B cell (primary cell): ENCODE results near the gene VWA3A. TPM values are rescaled to one million over a fixed set of nuclear protein-coding genes. Genes with fewer than 3 reads are reported as not detected.
A peak's percentile ranks its signal among the peaks of the same experiment; 100 is the strongest.

ENCODE experiments used
- ATAC-seq: fragments of 200-7000 bp; cut with Tn5 transposase; one replicate; pipeline ENCODE4 v1.10.0; 2021; ENCODE audit warnings: low read depth, mild to moderate bottlenecking, moderate number of reproducible peaks, moderate library complexity
- CTCF ChIA-PET: fragments of 350-600 bp; sonication (Branson Sonifier 250); formaldehyde crosslinking; loops from one replicate; lab custom pipeline; 2021; ENCODE audit warnings: antibody characterized with exemption, inconsistent platforms; lab: Charles Lee
- POLR2A ChIA-PET: fragments of 350-600 bp; sonication (Branson Sonifier 250); formaldehyde crosslinking; loops from one replicate; lab custom pipeline; 2021; ENCODE audit warnings: antibody characterized with exemption; lab: Charles Lee
- DNase-seq: peaks from one replicate; pipeline ENCODE4 v3.0.0; 2013
- H2AFZ ChIP-seq: 2 replicates; pipeline ENCODE4 v1.6.1; 2012; ENCODE audit warnings: mild to moderate bottlenecking, low read depth, low read length; ENCODE audit not compliant: insufficient read depth, poor library complexity, severe bottlenecking
- H3K27ac ChIP-seq, 2 donors: 1 replicate in 1 of 2; 2 replicates in 1 of 2; pipeline ENCODE4 v1.5.1; 2012 to 2013; ENCODE audit warnings: low read length in 2 of 2, mild to moderate bottlenecking in 2 of 2, moderate library complexity in 1 of 2
- H3K27me3 ChIP-seq, 4 experiments: fragments of 200-600 bp in 1 of 4; sonication (generic) in 1 of 4; replicated peaks in 1 of 4; 1 replicate in 2 of 4; 2 replicates in 2 of 4; pipeline versions ENCODE4 v1.6.1 to v1.7.0; 2013 to 2016; ENCODE audit warnings: low read length in 3 of 4, mild to moderate bottlenecking in 2 of 4, mixed read lengths in 1 of 4, moderate library complexity in 1 of 4; ENCODE audit not compliant: insufficient read depth in 4 of 4, control insufficient read depth in 3 of 4; ENCODE audit errors: control extremely low read depth in 1 of 4
- H3K36me3 ChIP-seq, 2 experiments: replicated peaks in 1 of 2; 1 replicate in 1 of 2; 2 replicates in 1 of 2; pipeline versions ENCODE4 v1.6.1 to v1.7.1; 2013; ENCODE audit warnings: low read length in 1 of 2; ENCODE audit not compliant: insufficient read depth in 2 of 2, control insufficient read depth in 1 of 2; ENCODE audit errors: control extremely low read depth in 1 of 2, extremely low read depth in 1 of 2
- H3K4me1 ChIP-seq, 2 donors: fragments of 200-600 bp in 1 of 2; sonication (generic) in 1 of 2; 1 replicate in 1 of 2; 2 replicates in 1 of 2; pipeline versions ENCODE4 v1.5.1 to v1.6.1; 2013 to 2017; ENCODE audit warnings: low read length in 2 of 2; ENCODE audit not compliant: control insufficient read depth in 2 of 2, insufficient read depth in 2 of 2
- H3K4me2 ChIP-seq: replicated peaks from 2 replicates; pipeline ENCODE3; 2012; ENCODE audit warnings: mild to moderate bottlenecking, low read depth, low read length; ENCODE audit not compliant: poor library complexity, severe bottlenecking
- H3K4me3 ChIP-seq, 5 experiments: fragments of 200-600 bp in 1 of 5; sonication (generic) in 1 of 5; 1 replicate in 3 of 5; 2 replicates in 2 of 5; pipeline versions ENCODE4 v1.5.1 to v1.7.0; 2011 to 2016; ENCODE audit warnings: low read length in 4 of 5, mild to moderate bottlenecking in 4 of 5, low read depth in 2 of 5, control low read depth in 1 of 5, moderate library complexity in 1 of 5; ENCODE audit not compliant: insufficient read depth in 1 of 5; ENCODE audit errors: control extremely low read depth in 1 of 5, extremely low read depth in 1 of 5
- H3K79me2 ChIP-seq: fragments of 200-600 bp; sonication (generic); one replicate; pipeline ENCODE4 v1.6.0; 2016; ENCODE audit warnings: low read length; ENCODE audit not compliant: control insufficient read depth, insufficient read depth
- H3K9ac ChIP-seq: fragments of 200-600 bp; sonication (generic); 2 replicates; pipeline ENCODE4 v1.6.1; 2017; ENCODE audit warnings: mild to moderate bottlenecking, low read length, moderate library complexity
- H3K9me3 ChIP-seq, 3 donors: one replicate each; pipeline versions ENCODE4 v1.6.1 to v1.7.1; 2013; ENCODE audit warnings: low read length in 2 of 3; ENCODE audit not compliant: control insufficient read depth in 2 of 3, insufficient read depth in 1 of 3; ENCODE audit errors: control extremely low read depth in 1 of 3
- H4K20me1 ChIP-seq: 2 replicates; pipeline ENCODE4 v1.6.0; 2012; ENCODE audit warnings: mild to moderate bottlenecking, low read length; ENCODE audit not compliant: insufficient read depth, control insufficient read depth, poor library complexity, severe bottlenecking
- H3K27ac Mint-ChIP-seq: one replicate; pipeline ENCODE4 v1.8.0; 2021; ENCODE audit warnings: mixed read lengths
- H3K27me3 Mint-ChIP-seq: one replicate; pipeline ENCODE4 v1.8.0; 2021; ENCODE audit warnings: mixed read lengths
- H3K4me1 Mint-ChIP-seq: one replicate; pipeline ENCODE4 v1.8.0; 2021; ENCODE audit warnings: mixed read lengths
- H3K4me3 Mint-ChIP-seq: one replicate; pipeline ENCODE4 v1.8.0; 2021; ENCODE audit warnings: mixed read lengths
- H3K9me3 Mint-ChIP-seq: one replicate; pipeline ENCODE4 v1.8.0; 2022; ENCODE audit warnings: mixed read lengths; ENCODE audit not compliant: insufficient read depth
- EZH2 ChIP-seq: IDR thresholded peaks from 2 replicates; pipeline ENCODE4 v1.6.1; 2012; ENCODE audit warnings: borderline replicate concordance, low read depth, mild to moderate bottlenecking, moderate library complexity, low read length; ENCODE audit not compliant: insufficient read depth, poor library complexity, severe bottlenecking
- WGBS: methylation state at CpG from one replicate; pipeline ENCODE4 v1.1.5; 2013; ENCODE audit warnings: missing lambda C conversion rate; ENCODE audit not compliant: insufficient coverage; 5-methylcytosine and 5-hydroxymethylcytosine counted together
- intact Hi-C: fragments of 100-400 bp; cut with micrococcal nuclease; formaldehyde crosslinking; loops from one replicate; pipeline ENCODE4 v1.10.0; 2022
- polyA plus RNA-seq: library from polyadenylated mRNA; depleted of rRNA; stranded (reverse); fragments of >200 nt; gene quantifications from 2 replicates; pipeline ENCODE4 v1.2.3, GENCODE V29; 2012
- total RNA-seq, 2 donors: library from RNA; stranded (reverse); fragments of 120-200 nt in 1 of 2; gene quantifications; 1 replicate in 1 of 2; 2 replicates in 1 of 2; pipeline versions ENCODE4 v1.2.3 to v1.2.4, GENCODE V29; 2013 to 2022
- TF ChIP-seq, protein P1 (sequence below): fragments of 200-600 bp; IDR thresholded peaks from one replicate; pipeline ENCODE4 v1.8.0; 2022; ENCODE audit warnings: antibody characterized with exemption, mild to moderate bottlenecking

The VWA3A gene
- total and polyA plus RNA-seq, 2 donors (not counting 1 experiment from before 2014, with no cell fraction given) = 0.28 to 0.47 TPM

DNA sequence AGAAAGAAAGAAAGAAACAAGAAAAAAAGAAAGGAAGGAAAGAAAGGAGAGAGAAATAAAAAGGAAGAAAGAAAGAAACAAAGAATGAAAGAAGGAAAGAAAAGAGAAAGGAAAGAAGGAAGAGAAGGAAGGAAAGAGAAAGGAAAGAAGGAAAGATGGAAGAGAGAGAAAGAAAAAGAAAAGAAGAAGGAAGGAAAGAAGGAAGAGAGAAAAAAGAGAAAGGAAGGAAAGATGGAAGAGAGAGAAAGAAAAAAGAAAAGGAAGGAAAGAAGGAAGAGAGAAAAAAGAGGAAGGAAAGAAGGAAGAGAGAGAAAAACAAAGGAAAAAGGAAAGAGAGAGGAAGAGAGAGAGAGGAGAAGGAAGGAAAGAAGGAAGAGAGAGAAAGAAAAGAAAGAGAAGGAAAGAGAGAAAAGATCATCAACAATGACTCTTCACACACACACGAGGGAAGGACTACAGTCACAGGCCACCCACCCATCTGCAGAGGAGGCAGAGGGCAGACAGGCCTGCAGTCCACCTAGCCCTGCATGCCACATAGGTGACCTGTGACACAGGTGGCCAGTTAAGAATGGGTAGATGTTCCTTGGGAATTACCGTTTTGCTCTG, 23.9 kb downstream of the VWA3A start:
- Histone ChIP-seq H2AFZ (no peak overlapping the region), H3K79me2 (no peaks in the 10 kb centered on the region), H3K36me3 (no peaks in the 10 kb centered on the region), H3K4me3 (no peak overlapping the region), H3K4me2 (no peak overlapping the region), H4K20me1 (no peaks in the 10 kb centered on the region), H3K27me3 (no peaks in the 10 kb centered on the region), H3K9ac (no peak overlapping the region), H3K27ac (no peak overlapping the region), H3K9me3 (no peaks in the 10 kb centered on the region), H3K4me1 (no peaks in the 10 kb centered on the region)
- Mint-ChIP-seq H3K27me3 (peaks cover 7% of the 10 kb centered on the region), H3K4me3 (no peak overlapping the region), H3K27ac (no peak overlapping the region), H3K9me3 (no peaks in the 10 kb centered on the region), H3K4me1 (no peaks in the 10 kb centered on the region)
- POLR2A ChIA-PET = no interaction called here
- TF ChIP-seq, protein P1, sequence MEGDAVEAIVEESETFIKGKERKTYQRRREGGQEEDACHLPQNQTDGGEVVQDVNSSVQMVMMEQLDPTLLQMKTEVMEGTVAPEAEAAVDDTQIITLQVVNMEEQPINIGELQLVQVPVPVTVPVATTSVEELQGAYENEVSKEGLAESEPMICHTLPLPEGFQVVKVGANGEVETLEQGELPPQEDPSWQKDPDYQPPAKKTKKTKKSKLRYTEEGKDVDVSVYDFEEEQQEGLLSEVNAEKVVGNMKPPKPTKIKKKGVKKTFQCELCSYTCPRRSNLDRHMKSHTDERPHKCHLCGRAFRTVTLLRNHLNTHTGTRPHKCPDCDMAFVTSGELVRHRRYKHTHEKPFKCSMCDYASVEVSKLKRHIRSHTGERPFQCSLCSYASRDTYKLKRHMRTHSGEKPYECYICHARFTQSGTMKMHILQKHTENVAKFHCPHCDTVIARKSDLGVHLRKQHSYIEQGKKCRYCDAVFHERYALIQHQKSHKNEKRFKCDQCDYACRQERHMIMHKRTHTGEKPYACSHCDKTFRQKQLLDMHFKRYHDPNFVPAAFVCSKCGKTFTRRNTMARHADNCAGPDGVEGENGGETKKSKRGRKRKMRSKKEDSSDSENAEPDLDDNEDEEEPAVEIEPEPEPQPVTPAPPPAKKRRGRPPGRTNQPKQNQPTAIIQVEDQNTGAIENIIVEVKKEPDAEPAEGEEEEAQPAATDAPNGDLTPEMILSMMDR = peak; percentile 44
- no peak for TF ChIP-seq EZH2
- no CpG with 5 or more reads among the region's 2 CpGs for WGBS
- CTCF ChIA-PET = interaction anchor here (1.0 kb wide), 1 partner anchor 38 kb away, joined by 3 read pairs; no protein-coding TSS in a partner anchor
- DNase-seq = no peak
- ATAC-seq = no peak
- intact Hi-C loops = no loop called here

GRCh38 chr16:22117609-22118008, 25.3 kb downstream of the VWA3A start:
- no peak overlapping the region for H3K4me3 Mint-ChIP-seq
- H3K4me1 ChIP-seq = no peaks in the 10 kb centered on the region
- no peaks in the 10 kb centered on the region for H3K9me3 ChIP-seq
- no peaks in the 10 kb centered on the region for H3K79me2 ChIP-seq
- ATAC-seq = no peak
- no peak for TF ChIP-seq EZH2
- TF ChIP-seq, protein P1 = no peak
- peaks cover 2% of the 10 kb centered on the region for H3K4me1 Mint-ChIP-seq
- no peaks in the 10 kb centered on the region for H3K9me3 Mint-ChIP-seq
- H4K20me1 ChIP-seq = no peaks in the 10 kb centered on the region
- WGBS = no CpG with 5 or more reads among the region's 2 CpGs
- no peak overlapping the region for H3K4me3 ChIP-seq
- POLR2A ChIA-PET = no interaction called here
- intact Hi-C loops = no loop called here
- DNase-seq = no peak
- no peak overlapping the region for H3K27ac ChIP-seq
- no peak overlapping the region for H2AFZ ChIP-seq
- H3K27ac Mint-ChIP-seq = no peak overlapping the region
- CTCF ChIA-PET = no interaction called here
- H3K36me3 ChIP-seq = no peaks in the 10 kb centered on the region
- no peak overlapping the region for H3K4me2 ChIP-seq
- no peaks in the 10 kb centered on the region for H3K27me3 Mint-ChIP-seq
- H3K27me3 ChIP-seq = no peaks in the 10 kb centered on the region
- H3K9ac ChIP-seq = no peak overlapping the region
